ENCODE results near the gene ZNF385C.
"Not testable (repeated sequence)": the region's sequence is repeated elsewhere in the genome, so short reads cannot be mapped to it uniquely, and the experiment has no call there.

Gene ZNF385C

DNA sequence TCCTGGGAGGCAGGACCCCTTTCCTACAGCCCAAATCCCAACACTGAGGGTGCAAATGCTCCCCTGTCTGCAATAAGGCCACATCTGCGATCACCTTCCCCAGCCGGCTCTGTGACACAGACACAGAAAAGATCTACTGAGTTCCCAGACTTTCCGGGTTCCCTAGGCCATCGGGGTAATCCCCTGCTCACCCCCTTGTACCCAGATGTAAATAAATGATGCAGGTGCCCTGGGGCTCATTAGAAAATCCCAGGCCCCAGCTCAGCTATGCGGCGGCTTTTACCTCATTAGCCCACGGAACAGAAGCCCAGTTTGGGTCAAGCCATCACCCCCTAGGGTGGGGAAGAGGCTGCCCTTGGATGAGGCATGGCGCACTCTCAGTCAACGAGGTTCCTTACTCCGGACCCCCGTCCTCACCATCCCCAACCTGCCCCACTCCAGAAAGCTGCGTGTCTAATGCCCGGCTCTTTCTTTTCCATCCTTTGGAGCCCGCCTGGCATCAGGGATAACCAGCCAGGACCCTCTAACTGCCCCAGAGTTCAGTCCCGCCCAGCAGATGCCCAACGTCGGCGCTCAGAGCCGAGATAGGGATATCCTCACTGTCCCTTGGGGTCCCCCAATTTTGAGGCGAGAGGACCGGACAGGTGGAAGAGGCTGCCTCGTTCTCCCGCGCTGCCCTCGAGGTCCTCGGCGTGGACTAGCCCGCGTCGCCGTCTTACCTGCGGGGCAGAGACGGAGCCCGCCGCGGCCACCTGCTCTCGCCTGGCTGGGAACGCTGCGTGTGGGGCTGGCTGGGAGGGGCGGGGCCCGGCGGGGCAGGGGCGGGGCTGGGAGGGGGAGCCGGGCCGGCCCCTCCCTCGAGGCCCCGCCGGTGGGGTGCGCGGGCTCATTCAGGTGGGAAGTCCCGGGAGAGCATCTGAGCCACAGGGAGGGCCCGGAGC lies at the start of gene ZNF385C:
Gene ZNF385C (minus strand): TSS at position 783 of the 941 bp plus-strand sequence. CDS start 35,417 bp downstream, outside the sequence.
- DNase-seq = no peak

GRCh38 chr17:42146911-42147607 lies 48.8 kb upstream of the ZNF385C start:
- no peak for DNase-seq

DNA sequence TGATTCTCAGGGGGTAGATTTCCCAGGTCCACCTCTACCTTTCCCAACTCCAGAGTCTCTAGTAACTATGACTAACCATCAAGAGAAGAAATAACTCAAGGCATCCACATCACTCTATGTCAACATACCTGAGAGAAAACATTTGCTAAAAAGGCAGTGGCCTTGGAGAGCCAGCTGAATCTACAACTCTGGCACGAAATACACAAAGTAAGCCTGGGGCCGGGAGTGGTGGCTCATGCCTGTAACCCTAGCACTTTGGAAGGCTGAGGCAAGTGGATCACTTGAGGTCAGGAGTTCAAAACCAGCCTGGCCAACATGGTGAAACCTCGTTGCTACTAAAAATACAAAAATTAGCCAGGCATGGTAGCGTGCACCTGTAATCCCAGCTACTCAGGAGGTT lies 44.9 kb upstream of the ZNF385C start:
- DNase-seq = not testable (repeated sequence)

- no peak for DNase-seq
Measured at GRCh38 chr17:42142371-42142896, 44.2 kb upstream of the ZNF385C start.

DNA sequence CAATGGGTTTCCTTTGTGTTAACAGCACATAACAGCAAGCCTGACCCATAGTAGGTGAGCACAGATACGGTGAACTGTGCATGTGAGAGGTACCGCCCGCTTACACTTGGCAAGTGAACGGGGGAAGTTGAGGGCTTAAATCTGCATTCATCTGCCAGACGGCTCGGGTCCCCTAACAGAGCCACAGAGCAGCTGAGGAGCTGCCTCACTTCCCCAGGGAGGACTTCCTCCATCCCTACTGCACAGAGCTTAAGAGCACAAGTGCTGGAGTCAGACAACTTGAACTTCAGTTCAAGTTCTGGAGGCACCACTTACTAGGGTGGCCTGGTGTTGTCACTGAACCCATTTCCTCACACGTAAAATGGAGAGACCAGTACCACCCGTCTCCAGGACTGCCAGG lies 43.1 kb upstream of the ZNF385C start:
- DNase-seq = no peak

DNA sequence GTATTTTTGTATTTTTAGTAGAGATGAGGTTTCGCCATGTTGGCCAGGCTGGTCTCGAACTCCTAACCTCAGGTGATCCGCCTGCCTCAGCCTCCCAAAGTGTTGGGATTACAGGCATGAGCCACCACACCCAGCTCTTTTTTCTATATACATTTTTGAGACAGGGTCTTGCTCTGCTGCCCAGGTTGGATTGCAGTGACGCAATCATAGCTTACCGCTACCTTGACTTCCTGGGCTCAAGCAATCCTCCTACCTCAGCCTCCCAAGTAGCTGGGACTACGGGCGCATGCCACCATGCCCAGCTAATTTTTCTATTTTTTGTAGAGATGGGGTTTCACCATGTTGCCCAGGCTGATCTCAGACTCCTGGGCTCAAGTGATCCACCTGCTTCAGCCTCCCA lies 42.4 kb upstream of the ZNF385C start:
- DNase-seq = not testable (repeated sequence)

DNA sequence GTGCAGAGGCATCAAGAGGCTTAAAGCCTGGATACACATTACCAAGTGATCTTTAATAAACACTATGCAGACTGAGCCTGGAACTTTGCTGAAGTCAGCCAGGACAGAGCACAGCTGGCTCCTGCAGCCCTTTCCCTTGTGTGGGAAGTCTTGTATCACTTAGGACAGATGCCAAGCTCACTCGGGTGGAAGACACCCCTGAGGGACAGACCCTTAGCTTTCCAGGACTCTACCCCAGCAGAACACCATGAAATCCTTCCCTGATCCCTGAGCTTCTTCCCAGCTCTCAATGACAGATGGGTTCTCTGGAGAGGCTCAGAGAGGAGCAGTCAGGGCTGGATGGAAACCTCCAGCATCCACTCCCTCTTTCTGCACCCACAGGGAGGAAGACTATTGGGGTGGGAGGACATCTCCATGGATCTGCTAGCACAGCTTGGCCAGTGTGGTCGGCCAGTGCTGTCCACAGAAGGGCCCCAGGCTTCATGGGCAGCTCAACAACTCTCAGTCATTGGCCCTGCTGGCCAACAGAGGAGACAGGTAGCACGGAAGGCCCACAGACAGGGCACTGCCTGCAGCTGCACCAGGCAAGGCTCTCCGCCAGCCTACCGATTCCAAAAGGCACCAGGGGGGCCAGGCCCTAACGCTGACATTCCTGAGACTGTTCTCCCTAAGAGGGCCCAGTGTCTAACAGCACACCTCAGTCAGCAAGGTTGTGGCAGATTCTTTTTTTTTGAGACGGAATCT lies 40.6 kb upstream of the ZNF385C start:
- no peak for DNase-seq

GRCh38 chr17:42136654-42137051 lies 38.4 kb upstream of the ZNF385C start:
- no peak for DNase-seq

- DNase-seq = no peak
Measured at GRCh38 chr17:42135664-42136653, 37.7 kb upstream of the ZNF385C start.

DNA sequence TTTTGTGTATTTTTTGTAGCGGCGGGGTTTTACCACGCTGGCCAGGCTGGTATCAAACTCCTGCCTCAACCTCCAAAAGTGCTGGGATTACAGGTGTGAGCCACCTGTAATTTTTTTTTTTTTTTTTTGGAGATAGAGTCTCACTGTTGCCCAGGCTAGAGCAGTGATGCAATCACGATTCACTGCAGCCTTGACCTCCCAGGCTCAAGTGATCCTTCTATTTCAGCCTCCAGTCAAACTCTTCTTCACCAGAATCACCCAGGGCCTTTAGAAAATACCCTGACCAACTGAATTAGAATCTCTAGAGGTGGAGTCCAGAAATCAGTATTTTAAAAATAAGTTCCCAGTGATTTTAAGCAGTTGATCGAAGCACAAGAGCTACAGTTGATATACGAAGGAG lies 36.9 kb upstream of the ZNF385C start:
- no peak for DNase-seq

DNA sequence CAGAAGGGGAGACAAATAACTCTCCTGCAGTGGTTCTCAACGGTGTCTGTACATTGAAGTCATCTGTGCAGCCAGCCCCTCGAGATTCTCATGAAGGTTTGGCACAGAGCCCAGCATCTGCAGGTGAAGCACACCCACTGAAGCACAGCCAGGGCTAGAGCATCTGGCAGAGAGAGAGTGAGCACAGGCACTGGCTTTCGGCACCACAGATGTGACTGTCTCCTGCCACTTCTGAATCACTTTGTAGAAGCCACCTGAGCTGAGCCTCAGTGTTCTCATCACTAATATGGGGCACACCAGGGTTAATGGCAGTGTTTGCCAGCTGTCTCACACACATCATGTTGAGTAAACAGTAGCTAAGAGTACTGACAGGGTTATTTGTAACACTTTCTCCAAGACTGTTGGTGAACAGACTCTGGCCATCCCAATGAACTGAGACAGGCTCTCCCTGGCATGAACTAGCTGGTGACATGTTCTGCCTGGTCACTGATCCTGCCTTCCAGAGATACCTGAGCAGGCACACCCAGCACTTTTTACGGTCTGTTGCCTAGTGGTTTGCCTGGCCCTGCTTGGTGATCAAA lies 35.3 kb upstream of the ZNF385C start:
- DNase-seq = no peak

- no peak for DNase-seq
Measured at GRCh38 chr17:42132941-42133340, 34.7 kb upstream of the ZNF385C start.

DNA sequence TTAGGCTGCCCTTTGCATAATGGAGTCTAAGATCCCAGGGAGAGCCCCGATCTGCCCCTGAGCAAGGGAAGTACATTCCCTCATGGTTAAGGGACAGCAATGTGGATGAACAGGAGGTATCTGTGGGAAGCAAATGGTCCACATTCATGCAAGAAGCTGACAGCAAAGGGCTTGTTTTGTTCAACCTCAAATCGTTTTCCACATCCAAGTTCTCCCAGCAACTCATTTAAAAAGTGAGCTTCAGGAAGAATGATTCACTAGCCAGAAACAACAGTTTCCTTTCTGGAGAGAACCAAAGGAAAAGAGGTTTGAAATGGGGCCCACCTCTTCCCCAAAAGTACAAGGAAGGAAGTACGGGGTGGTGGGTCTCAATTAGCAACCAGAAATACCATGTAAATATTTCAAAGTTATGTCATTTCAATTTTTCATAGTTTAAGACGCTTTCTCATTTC lies 33.7 kb upstream of the ZNF385C start:
- no peak for DNase-seq

GRCh38 chr17:42131232-42131631 lies 33.0 kb upstream of the ZNF385C start:
- no peak for DNase-seq

DNA sequence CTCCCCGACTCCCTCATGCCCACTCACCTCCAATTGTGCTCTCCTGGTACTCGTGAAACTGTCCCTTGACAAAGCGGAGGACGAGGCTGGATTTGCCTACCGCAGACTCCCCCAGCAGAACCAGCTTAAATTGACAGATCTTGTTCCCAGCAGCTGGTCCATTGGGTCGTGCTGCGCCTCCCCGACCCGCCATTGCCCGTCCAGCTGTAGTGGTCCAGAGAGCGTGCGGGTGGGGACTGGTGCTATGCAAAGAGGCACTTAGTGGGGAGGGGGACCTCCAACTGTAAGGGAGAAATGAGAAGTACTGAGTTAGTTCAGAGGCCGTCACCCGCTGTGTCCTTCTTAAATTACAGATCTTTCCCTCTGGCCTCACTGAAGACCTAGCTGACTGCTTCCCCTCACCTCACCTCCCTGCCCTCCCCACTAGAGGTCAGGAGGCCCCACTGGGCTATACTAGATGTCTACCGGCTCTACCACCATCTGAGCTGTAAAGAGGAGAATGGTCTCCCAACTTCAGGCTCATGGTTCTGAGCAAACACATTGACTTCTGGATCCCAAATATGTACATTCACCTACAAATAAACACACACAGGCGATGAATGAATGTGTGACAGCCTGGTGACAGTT lies 32.1 kb upstream of the ZNF385C start:
- no peak for DNase-seq

- DNase-seq = no peak
Measured at GRCh38 chr17:42129109-42129837, 31.0 kb upstream of the ZNF385C start.

DNA sequence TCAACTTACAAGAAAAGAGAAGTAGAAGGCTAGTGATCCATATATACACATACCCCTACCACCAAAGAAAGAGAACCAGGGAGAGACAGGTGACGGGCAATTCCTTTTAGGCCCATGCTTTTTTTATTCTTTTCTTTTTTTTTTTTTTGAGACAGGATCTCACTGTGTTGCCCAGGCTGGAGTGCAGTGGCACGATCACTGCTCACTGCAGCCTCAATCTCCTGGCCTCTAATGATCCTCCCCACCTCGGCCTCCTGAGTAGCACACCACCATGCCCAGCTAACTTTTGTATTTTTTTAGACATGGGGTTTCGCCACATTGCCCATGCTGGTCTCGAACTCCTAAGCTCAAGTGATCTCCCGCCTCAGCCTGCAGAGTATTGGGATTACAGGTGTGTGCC lies 29.1 kb upstream of the ZNF385C start:
- no peak for DNase-seq

- no peak for DNase-seq
Measured at GRCh38 chr17:42126836-42127235, 28.6 kb upstream of the ZNF385C start.

- DNase-seq = no peak
Measured at GRCh38 chr17:42125565-42125964, 27.3 kb upstream of the ZNF385C start.

GRCh38 chr17:42124256-42124655 lies 26.0 kb upstream of the ZNF385C start:
- DNase-seq = no peak
